HG02870 (cell line): ENCODE results near the gene ZSWIM6.
"Not testable (repeated sequence)": the region's sequence is repeated elsewhere in the genome, so short reads cannot be mapped to it uniquely, and the experiment has no call there.

Source experiments
- ATAC-seq: cut with Tn5 transposase; IDR thresholded peaks from one replicate; pipeline ENCODE4 v1.9.1; 2021; ENCODE audit warnings: mild to moderate bottlenecking, moderate library complexity; ENCODE audit not compliant: unreplicated experiment

ZSWIM6 gene

DNA sequence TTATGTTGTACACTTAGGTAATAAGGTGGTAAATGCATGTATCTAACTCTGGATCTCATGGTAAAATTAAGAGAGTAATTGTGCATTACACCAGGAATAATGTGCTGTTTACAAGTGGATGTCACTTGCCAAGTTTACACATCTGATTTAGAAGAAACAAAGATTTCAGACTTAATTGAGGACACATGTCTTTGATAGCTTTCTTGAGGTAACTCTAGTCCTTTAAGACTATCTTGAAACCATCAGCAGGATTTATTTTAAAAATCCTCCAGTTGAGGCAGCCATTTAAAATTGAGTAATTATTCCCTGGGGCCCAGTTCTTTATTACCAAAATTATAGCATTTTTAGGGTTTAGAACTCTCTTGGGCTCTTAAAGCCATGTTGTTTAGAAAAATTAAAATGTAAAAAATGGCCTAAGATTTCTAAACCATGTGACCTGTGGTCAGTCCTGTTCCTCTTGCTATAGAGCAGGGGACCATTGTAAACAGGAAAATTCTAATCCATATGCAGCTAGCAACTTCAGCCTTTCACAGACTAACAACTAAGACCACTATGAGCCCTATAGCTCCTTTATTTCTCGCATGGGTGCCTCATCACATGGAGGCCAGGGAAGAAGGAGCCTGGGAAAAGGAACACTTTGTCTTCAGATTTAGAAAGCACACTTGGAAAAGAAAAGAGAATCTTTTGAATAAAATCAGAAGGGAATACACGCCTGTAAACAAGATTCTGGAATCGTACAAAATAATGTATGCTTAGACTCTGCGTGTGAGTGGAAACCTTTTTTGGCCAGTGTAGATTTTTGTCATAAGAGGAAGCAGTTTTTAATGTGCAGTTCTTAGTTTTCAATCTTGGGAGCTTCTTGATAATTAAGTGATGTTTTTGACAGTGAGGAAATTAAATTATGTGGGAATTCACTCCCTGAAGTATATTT is 71.2 kb downstream of the ZSWIM6 start:
- ATAC-seq = no peak

DNA sequence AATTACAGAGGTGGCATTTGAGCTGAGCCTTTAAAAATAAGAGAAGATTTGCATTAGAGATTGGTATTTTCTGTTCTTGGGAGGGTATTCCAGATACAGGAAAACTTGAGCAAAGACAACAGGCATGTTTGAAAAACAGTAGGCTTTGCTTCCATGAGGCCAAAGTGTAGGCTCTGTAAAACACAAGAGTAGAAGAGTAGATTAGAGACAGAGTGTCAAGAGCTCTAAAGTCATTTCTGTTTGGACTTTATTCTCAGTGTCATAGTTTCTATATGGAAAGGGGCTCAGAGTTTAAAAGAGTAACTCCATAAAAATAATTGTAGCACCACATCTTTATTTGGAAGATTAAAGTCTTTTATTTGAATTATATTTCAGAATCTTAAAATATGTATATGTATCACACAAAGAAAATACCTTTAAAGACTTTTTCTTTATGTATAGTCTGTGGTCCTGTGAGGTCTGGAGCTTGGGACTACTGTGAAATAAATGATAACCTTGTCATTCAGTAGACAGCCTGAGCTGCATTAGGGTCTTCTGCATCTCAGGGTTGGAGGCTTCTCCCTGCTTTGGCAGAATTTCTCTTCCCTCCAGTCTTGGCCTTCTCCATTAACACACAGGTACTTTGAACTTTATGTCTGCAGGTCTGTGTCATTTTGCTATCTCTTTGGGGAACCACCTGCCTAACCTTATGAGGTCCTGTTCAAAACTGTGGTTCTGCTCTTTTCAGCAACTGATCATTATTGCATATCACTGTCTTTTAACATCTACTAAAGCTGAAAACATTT is 73.6 kb downstream of the ZSWIM6 start:
- no peak for ATAC-seq

DNA sequence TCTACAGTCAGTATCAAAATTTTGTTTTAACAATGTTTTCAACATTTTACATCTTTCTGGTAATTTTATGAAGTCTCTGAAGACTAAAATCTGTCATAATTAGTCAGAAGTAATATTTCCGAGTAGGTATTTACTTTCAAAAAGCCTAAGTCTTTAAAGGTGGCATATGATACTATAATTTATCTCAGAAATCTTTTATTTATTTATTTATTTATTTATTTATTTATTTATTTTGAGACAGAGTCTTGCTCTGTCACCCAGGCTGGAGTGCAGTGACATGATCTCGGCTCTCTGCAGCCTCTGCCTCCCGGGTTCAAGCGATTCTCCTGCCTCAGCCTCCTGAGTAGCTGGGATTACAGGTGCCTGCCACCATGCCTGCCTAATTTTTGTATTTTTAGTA is 74.4 kb downstream of the ZSWIM6 start:
- ATAC-seq = not testable (repeated sequence)

DNA sequence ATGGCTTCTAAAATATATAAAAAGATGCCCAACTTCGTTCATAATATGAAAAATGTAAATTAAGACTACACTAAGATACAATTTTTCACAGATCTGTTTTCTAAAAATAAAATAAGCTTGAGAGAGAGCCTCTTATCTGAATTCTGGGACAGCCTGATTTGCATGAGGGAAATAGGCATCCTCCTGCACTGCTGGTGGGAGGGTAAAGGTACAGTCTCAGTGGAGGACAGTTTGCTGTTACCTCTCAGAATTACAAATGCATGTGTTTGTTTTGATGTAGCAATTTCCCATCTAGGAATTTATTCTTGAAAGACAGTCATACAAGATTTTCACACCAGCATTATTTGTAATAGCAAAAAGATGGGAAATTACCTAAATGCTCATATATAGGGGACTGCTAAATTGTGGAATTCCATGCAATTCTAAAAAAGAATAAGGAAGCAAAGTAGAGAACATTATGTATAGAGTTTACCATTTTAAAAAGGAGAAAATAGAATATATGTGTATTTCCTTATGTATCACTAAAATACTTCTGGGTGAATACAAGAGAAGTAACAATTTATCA is 75.7 kb downstream of the ZSWIM6 start:
- no peak for ATAC-seq

DNA sequence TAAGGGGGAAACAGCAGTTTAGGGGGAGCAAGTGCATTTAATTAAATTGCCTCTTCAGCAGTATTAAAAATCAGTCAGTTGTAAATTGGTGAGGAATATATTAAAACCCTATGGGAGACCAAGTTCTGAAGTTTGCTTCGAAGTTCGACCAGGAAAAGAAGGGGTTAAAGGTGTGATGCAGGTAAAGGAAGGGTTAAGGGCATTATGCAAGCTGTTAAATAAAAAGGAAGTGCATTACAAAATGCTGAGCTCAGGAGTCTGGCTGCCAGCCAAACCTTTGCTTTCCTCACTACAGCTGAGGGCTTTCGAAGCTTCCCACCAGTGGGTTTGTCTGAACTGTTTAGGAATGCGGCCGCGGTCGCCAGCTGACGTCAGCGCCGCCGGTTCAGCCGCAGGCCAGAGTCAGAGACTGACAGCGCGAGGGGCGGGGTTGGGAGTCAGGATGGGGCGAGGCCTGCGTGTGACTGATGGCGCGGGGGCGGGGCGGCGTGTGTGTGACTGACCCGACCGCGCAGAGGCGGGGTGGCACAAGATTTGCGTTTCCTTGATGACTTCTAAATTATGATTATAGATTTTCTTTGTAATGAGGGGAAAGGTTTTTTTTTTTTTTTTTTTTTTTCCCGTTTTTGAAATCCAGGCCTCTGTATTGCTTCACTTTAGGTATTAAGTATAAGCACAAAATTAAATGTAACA is 76.6 kb downstream of the ZSWIM6 start:
- peak; percentile 99 for ATAC-seq

DNA sequence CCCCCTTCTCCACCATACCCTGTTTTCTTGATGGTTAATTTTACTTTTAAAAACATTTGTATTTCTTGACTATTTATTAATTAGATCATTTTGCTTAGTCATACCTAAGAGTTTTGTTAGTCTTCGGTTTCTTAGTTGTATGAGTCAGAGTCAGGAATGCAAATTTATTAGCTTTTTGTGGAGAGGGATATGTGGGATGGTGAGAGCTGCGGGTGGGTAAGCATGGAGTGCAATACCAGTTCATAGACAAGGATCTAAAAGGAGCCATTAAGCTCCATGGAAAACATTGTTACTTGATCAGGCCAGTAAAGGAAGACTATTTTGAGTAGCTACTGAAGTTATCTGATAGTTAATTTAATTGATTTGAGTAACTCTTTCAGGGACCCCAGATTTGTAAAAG is 77.5 kb downstream of the ZSWIM6 start:
- ATAC-seq = no peak

DNA sequence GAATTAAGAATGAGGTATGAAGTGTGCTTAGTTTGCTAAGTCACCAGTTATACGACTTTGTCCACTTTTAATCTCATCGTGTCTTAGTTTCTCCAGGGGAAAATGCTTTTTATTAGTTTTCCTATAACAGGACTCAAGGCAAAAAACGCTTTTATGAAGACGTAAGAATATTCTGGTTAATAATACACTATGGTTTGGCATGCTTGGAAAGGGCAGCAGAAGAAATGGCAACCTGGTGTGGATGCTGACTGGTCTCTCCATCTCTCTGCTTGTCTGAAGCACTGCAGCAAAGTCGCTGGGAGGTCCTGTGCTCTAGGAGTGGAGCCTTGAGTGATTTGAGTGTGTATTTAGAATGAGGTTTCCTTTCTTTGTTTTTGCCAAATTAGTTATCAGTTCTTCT is 78.8 kb downstream of the ZSWIM6 start:
- ATAC-seq = no peak

DNA sequence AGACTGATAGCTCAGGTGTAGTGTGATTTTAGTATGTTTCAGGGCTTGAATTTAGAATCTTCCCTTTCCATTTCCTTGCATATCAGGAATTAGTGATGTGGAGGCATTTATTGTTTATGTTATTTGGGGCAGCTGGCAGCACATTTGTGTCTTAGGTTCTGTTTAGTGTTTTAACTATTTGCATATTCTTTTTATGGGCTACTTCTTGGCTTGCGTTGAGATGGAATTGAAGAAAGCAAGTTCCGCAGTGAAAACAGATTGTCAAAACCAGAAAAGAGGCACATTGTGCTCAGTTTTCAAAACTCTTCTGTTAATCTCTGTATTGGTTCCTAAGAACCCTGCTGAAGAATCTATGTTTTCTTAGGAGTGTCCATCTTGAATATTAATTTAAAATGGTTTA is 80.3 kb downstream of the ZSWIM6 start:
- ATAC-seq = no peak

DNA sequence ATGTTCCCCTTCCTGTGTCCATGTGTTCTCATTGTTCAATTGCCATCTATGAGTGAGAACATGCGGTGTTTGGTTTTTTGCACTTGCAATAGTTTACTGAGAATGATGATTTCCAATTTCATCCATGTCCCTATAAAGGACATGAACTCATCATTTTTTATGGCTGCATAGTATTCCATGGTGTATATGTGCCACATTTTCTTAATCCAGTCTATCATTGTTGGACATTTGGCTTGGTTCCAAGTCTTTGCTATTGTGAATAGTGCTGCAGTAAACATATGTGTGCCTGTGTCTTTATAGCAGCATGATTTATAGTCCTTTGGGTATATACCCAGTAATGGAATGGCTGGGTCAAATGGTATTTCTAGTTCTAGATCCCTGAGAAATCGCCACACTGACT is 81.1 kb downstream of the ZSWIM6 start:
- ATAC-seq = not testable (repeated sequence)

DNA sequence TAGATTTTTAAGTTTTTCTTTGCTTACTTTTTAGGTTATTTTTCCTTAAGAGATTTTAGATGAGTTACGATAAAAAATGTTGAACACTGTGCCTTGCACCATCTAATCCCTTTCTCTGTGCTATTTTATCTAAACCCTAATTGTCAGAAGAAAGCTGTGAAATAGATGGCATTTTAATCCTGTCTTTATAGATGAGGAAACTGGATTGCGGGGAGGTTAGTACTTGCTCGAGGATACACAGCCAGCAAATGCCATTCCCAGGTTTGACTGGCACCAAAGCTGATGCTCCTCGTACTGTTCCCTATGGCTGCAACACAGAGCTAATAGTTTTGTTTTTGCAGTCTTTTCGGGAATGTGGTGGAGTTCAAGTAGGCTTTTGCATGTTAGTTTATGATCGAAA is 82.7 kb downstream of the ZSWIM6 start:
- ATAC-seq = no peak

DNA sequence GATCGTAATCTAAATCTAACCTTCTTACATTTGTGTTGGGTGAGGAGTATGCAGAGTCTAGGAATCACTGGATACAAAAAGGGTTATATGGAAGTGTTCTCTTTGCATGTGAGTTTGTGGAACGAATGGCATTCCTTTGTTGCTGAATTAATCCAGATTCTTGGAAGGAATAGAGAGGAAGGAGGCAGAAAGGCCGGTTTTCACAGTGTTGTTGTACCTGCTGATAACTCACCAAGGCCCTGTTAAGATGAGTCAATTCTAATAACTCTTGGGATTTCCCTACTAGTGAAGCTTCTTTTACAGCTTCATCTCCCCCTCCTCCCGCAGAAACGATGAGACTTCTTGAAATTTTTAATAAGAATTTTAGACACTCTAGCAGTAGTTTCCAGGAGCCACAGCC is 84.0 kb downstream of the ZSWIM6 start:
- ATAC-seq = no peak

DNA sequence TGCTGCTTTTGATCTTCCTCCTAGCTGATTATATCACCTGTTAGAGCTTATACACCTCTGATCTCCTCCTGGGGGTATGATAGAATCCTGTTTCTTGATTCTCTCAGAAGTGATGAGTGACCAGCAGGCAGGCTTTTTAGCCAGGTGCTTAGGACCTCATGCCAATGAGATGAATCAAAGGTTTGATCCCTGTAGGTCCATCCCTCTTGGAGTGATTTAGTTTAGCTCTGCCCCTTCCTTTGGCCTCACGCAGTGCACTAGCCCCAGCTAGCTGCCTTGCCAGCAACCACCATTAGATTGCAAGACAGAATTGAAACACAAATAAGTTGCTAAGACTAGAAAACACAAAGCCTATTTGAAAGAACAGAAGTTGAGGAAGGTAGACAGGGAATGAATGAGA is 84.4 kb downstream of the ZSWIM6 start:
- ATAC-seq = no peak

DNA sequence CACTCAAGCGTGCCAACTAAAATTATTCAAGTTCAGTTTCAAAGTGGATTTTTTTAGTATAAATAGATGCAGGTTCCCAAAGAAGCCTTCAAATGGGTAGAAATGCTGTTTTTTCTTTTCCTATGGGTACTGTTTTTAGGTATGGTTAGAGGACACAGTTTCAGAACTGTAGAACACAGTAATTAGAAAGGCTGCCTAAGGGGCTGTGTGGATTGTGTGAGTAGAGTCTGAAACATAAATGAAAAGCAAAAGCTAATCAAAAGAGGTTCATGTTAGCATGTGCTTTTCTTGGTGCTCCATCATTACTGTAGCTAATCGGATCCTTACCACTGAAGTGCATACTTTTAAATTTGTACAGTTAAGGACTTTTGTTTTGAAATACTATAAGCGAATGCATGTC is 85.3 kb downstream of the ZSWIM6 start:
- no peak for ATAC-seq

DNA sequence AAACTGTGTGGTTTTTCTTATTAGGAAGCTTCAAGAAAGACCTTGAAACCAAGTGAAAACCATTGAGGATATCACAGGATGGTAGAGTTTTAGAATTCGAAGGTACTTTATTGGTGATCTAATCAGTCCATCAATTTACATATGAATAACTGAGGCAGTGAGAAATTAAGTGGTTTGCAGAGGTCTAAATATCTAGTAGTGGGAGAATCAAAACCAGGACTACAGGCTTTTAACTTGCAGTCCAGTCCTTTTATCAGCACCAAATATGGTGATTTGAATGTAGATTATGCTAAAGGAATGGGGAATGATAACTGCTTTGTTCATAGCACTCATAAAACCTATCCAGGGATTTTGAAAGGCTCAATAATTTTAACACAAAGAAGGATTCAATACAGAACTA is 85.8 kb downstream of the ZSWIM6 start:
- no peak for ATAC-seq

DNA sequence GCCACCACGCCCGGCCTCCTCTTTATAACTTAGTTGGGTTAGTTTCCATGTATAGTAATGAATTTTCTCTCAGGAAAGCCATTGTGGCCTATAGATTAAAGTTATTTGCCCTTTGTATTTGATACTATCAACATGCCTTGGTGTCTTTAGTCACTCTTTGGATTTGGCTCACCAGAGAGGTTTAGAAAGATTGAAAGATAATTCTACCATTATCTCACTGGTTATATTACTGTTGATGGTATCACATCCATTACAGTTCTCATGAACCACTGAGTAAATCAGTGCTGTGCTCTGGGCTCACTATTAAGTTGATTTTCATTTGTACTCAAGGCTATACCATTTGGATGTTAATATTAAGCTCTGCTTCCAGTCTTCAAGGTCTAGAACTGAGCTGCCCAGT is 87.0 kb downstream of the ZSWIM6 start:
- ATAC-seq = no peak

DNA sequence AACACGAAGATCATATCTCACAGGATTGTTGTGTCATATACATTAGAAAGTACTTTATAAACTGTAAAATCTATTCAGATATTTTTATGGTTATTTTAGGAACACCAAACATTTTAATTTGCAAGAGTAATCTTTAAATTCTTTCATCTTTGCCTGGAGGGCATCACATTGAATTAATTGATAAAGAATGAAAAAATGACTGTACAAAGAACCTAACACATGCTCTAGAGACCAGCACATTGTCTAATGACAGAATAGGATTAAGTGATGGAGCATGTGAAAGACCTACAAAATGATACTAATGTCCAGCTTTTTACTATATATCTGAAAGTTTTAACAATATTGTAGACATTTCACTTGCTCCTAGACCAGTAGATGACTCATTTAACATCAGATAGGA is 88.0 kb downstream of the ZSWIM6 start:
- no peak for ATAC-seq

DNA sequence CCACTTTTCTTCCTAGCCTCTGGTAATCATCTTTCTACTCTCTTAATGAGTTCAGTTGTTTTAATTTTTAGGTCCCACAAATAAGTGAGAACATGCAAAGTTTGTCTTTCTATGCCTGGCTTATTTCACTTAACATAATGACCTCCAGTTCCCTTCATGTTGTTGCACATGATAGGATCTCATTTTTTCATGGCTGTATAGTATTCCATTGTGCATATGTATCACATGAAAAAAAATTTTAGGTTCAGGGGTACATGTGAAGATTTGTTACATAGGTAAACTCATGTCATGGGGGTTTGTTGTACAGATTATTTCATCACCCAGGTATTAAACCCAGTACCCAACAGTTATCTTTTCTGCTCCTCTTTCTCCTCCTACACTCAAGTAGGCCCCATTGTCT is 89.2 kb downstream of the ZSWIM6 start:
- not testable (repeated sequence) for ATAC-seq

DNA sequence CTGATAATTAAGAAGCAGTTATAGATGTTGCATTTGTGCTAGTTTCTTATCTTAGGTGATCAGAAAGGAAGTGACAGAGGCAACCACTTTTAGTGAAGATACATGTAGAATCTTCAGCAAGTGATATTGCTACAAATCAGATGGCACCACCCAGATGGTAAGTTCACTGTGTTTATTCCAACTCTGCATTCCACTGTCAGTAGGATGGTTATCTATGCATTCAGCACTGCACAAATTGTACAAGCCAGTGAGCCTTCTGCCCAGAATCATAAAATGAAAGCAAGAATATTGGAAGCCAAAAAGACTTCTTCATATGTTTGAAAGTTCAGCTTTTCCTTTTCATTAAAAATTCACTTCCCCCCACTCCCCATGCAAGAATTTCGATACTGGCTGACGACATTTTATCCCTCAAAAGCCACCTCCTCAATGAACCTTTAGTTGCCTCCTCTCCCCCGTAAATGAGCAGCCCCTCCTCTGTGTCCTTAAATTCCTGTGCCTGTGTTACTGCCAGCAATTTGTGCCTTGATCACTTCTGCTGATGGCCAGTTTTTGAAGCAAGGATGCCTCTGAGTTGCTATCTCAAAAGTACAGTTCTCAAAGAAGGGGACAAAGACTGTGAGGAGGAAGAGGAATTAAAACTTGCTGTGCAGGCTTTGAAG is 91.6 kb downstream of the ZSWIM6 start:
- ATAC-seq = no peak

DNA sequence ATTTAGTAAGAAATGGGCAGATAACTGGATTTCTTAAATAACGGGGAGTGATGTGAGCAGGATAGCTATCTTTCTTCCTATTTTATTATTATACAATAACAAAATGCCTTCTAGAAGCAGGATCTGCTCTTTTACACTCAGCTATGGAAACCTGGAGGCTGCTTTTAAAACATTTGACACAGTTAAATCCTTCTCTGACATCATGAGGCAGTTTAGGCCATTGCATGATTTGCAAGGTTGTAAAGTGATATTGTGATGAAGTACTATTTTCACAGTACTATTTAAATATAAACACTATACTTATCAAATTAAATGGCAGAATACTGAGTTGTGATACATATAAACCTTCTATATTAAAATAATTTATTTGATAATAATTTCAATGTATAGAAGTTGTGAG is 93.9 kb downstream of the ZSWIM6 start:
- no peak for ATAC-seq

DNA sequence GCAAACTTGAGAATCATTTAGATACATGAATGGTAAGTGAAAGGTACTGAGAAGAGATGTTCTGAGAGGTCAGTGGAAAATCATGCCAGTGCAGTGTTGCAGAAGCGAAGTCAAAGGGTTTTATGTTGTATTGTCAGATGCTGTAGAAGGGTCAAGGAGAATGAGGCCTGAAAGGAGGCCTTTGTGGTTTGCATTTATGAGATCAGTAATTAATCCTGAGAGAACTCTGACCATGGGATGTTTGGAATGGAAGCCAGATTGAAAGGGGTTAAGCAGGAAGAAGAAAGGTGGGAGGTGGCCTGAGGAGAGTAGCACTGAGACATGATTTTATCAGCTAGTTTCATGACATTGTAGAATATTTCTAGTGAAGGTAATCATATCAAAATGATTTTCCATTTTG is 97.8 kb downstream of the ZSWIM6 start:
- no peak for ATAC-seq
